ENCODE measurements around the gene HMOX2.

DNA sequence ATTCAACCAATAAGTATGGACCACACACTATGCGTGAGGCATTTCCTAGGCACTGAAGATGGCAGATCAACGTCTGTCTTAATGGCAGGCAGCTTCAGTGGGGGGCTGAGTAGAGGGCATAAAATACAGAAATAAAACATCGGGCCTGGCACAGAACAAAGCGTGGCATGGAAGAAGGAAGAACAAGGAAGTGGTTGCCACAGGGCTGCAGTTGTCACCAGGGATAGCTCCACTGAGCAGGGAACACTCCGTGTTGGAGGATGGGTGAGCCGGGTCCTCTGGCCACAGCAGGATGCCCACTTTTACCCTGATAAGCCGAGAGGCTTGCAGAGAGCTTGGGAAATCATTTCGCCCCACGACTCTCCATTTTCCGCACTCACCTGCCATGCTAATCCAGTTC, 56.0 kb downstream of the HMOX2 start:
- TF ChIP-seq ZNF30 (CRISPR knock-in tag; IDR thresholded peaks at IDR 0.05) (no peak), YY1 (IDR thresholded peaks at IDR 0.05; ENCODE audit: insufficient read depth, insufficient replicate concordance, low read depth, low read length) (no peak)
- TF ChIP-seq, protein P1, sequence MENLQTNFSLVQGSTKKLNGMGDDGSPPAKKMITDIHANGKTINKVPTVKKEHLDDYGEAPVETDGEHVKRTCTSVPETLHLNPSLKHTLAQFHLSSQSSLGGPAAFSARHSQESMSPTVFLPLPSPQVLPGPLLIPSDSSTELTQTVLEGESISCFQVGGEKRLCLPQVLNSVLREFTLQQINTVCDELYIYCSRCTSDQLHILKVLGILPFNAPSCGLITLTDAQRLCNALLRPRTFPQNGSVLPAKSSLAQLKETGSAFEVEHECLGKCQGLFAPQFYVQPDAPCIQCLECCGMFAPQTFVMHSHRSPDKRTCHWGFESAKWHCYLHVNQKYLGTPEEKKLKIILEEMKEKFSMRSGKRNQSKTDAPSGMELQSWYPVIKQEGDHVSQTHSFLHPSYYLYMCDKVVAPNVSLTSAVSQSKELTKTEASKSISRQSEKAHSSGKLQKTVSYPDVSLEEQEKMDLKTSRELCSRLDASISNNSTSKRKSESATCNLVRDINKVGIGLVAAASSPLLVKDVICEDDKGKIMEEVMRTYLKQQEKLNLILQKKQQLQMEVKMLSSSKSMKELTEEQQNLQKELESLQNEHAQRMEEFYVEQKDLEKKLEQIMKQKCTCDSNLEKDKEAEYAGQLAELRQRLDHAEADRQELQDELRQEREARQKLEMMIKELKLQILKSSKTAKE (CRISPR knock-in tag; IDR thresholded peaks at IDR 0.05; ENCODE audit: borderline replicate concordance), result no peak
